H9 (cell line): Measurements from ENCODE around the gene HUNK. TPM values are rescaled to one million over a fixed set of nuclear protein-coding genes. Genes with fewer than 3 reads are reported as not detected.

ENCODE experiments used
- DNase-seq: peaks from one replicate; pipeline ENCODE4 v3.0.0-alpha.2; 2017
- H2AFZ ChIP-seq: one replicate; pipeline ENCODE4 v1.6.1; 2013; ENCODE audit warnings: mild to moderate bottlenecking, low read length, control low read depth, moderate library complexity
- H2AK5ac ChIP-seq: 2 replicates; pipeline ENCODE4 v1.6.1; 2013; ENCODE audit warnings: low read length, control low read depth, mixed read lengths; ENCODE audit not compliant: insufficient read length
- H2BK120ac ChIP-seq: one replicate; pipeline ENCODE4 v1.6.1; 2013; ENCODE audit warnings: low read depth, mild to moderate bottlenecking, low read length, control low read depth, inconsistent platforms; ENCODE audit not compliant: poor library complexity, severe bottlenecking
- H2BK12ac ChIP-seq: 2 replicates; pipeline ENCODE4 v1.6.1; 2013; ENCODE audit warnings: low read length, control low read depth, mixed read lengths, low read depth; ENCODE audit not compliant: insufficient read length
- H2BK15ac ChIP-seq: 2 replicates; pipeline ENCODE4 v1.6.1; 2013; ENCODE audit warnings: low read depth, low read length, control low read depth
- H2BK20ac ChIP-seq: one replicate; pipeline ENCODE4 v1.6.1; 2013; ENCODE audit warnings: low read depth, mild to moderate bottlenecking, low read length, control low read depth, inconsistent platforms; ENCODE audit not compliant: poor library complexity, severe bottlenecking
- H2BK5ac ChIP-seq: 2 replicates; pipeline ENCODE4 v1.6.1; 2013; ENCODE audit warnings: low read length, control low read depth, mixed read lengths; ENCODE audit not compliant: insufficient read length
- H3K14ac ChIP-seq: 2 replicates; pipeline ENCODE4 v1.6.1; 2013; ENCODE audit warnings: low read length, control low read depth; ENCODE audit not compliant: insufficient read depth
- H3K18ac ChIP-seq: 2 replicates; pipeline ENCODE4 v1.6.1; 2013; ENCODE audit warnings: low read depth, mild to moderate bottlenecking, mixed read lengths, low read length, control low read depth; ENCODE audit not compliant: insufficient read length
- H3K23ac ChIP-seq: 2 replicates; pipeline ENCODE4 v1.6.1; 2013; ENCODE audit warnings: low read length, control low read depth, mixed read lengths, low read depth; ENCODE audit not compliant: insufficient read length
- H3K23me2 ChIP-seq: 2 replicates; pipeline ENCODE4 v1.6.1; 2013; ENCODE audit warnings: low read depth, mild to moderate bottlenecking, mixed read lengths, low read length, control low read depth; ENCODE audit not compliant: insufficient read length, poor library complexity, severe bottlenecking
- H3K27ac ChIP-seq: 2 replicates; pipeline ENCODE4 v1.5.1; 2013; ENCODE audit warnings: low read length, control low read depth, mixed read lengths, low read depth; ENCODE audit not compliant: insufficient read length
- H3K27me3 ChIP-seq: 2 replicates; pipeline ENCODE4 v1.6.1; 2013; ENCODE audit warnings: low read length, control low read depth, inconsistent platforms; ENCODE audit not compliant: insufficient read depth
- H3K4ac ChIP-seq: 2 replicates; pipeline ENCODE4 v1.6.1; 2013; ENCODE audit warnings: low read depth, mild to moderate bottlenecking, control low read depth, inconsistent platforms, low read length, moderate library complexity
- H3K4me1 ChIP-seq: 2 replicates; pipeline ENCODE4 v1.6.1; 2013; ENCODE audit warnings: low read length, control low read depth, inconsistent platforms; ENCODE audit not compliant: insufficient read depth
- H3K4me2 ChIP-seq: 2 replicates; pipeline ENCODE4 v1.6.1; 2013; ENCODE audit warnings: low read length, control low read depth, mixed read lengths; ENCODE audit not compliant: insufficient read length, insufficient read depth
- H3K56ac ChIP-seq: 2 replicates; pipeline ENCODE4 v1.6.1; 2013; ENCODE audit warnings: low read depth, mild to moderate bottlenecking, mixed read lengths, low read length, control low read depth; ENCODE audit not compliant: insufficient read length
- H3K79me1 ChIP-seq: 2 replicates; pipeline ENCODE4 v1.6.1; 2013; ENCODE audit warnings: low read depth, mild to moderate bottlenecking, moderate library complexity, low read length, control low read depth, inconsistent platforms; ENCODE audit not compliant: insufficient read depth, poor library complexity, severe bottlenecking
- H3K79me2 ChIP-seq: 2 replicates; pipeline ENCODE4 v1.6.1; 2013; ENCODE audit warnings: low read length, control low read depth, inconsistent platforms; ENCODE audit not compliant: insufficient read depth
- H3K9ac ChIP-seq: 2 replicates; pipeline ENCODE4 v1.6.1; 2013; ENCODE audit warnings: low read length, control low read depth, mixed read lengths; ENCODE audit not compliant: insufficient read length; ENCODE audit errors: extremely low read depth
- H3K9me3 ChIP-seq: one replicate; pipeline ENCODE4 v1.6.1; 2013; ENCODE audit warnings: low read depth, low read length, inconsistent platforms; ENCODE audit not compliant: control insufficient read depth
- H3T11ph ChIP-seq: one replicate; pipeline ENCODE4 v1.6.1; 2013; ENCODE audit warnings: mild to moderate bottlenecking, low read length, control low read depth, inconsistent platforms
- H4K20me1 ChIP-seq: one replicate; pipeline ENCODE4 v1.6.1; 2013; ENCODE audit not compliant: control insufficient read depth, insufficient read length, insufficient read depth
- H4K5ac ChIP-seq: 2 replicates; pipeline ENCODE4 v1.6.1; 2013; ENCODE audit warnings: low read depth, mild to moderate bottlenecking, mixed read lengths, low read length, control low read depth; ENCODE audit not compliant: insufficient read length
- H4K8ac ChIP-seq: replicated peaks from 2 replicates; pipeline ENCODE4 v1.6.1; 2013; ENCODE audit warnings: low read length, control low read depth, mixed read lengths, low read depth; ENCODE audit not compliant: insufficient read length
- H4K91ac ChIP-seq: 2 replicates; pipeline ENCODE4 v1.6.1; 2013; ENCODE audit warnings: low read depth, mild to moderate bottlenecking, moderate library complexity, mixed read lengths, low read length, control low read depth; ENCODE audit not compliant: insufficient read length
- H3K27ac Mint-ChIP-seq, 3 experiments: 2 replicates in 2 of 3; 3 replicates in 1 of 3; pipeline ENCODE4 v1.8.0; 2020 to 2021; ENCODE audit warnings: mixed read lengths in 3 of 3, mild to moderate bottlenecking in 1 of 3, moderate library complexity in 1 of 3
- H3K27me3 Mint-ChIP-seq: 2 replicates; pipeline ENCODE4 v1.8.0; 2021; ENCODE audit warnings: low read depth, mild to moderate bottlenecking, moderate library complexity, mixed read lengths
- H3K36me3 Mint-ChIP-seq, 3 experiments: 2 replicates in 2 of 3; 3 replicates in 1 of 3; pipeline ENCODE4 v1.8.0; 2020 to 2021; ENCODE audit warnings: low read depth in 3 of 3, mixed read lengths in 3 of 3; ENCODE audit not compliant: insufficient read depth in 1 of 3
- H3K4me1 Mint-ChIP-seq, 2 experiments: 2 replicates each; pipeline ENCODE4 v1.8.0; 2020; ENCODE audit warnings: mixed read lengths in 2 of 2
- H3K4me3 Mint-ChIP-seq, 2 experiments: 2 replicates in 1 of 2; 3 replicates in 1 of 2; pipeline ENCODE4 v1.8.0; 2020 to 2021; ENCODE audit warnings: mild to moderate bottlenecking in 2 of 2, mixed read lengths in 2 of 2, moderate library complexity in 1 of 2
- H3K9me3 Mint-ChIP-seq, 2 experiments: 2 replicates in 1 of 2; 3 replicates in 1 of 2; pipeline ENCODE4 v1.8.0; 2020; ENCODE audit warnings: mild to moderate bottlenecking in 2 of 2, mixed read lengths in 2 of 2, moderate library complexity in 1 of 2
- WGBS: extraction: QIAGEN DNeasy Blood & Tissue Kit; methylation state at CpG from one replicate; pipeline ENCODE4 v1.1.7; 2013; ENCODE audit warnings: missing lambda C conversion rate, low lambda C conversion rate, mixed read lengths; ENCODE audit not compliant: insufficient read length; ENCODE audit errors: extremely low coverage; 5-methylcytosine and 5-hydroxymethylcytosine counted together
- total RNA-seq: library from RNA; stranded (reverse); gene quantifications from 2 replicates; pipeline ENCODE4 v1.2.1, GENCODE V29; 2021
- TF ChIP-seq, protein P1 (sequence below): fragments of 200-600 bp; sonication (generic); conservative IDR thresholded peaks from 3 replicates; pipeline ENCODE4 v1.8.0; 2021; ENCODE audit warnings: antibody characterized with exemption, mild to moderate bottlenecking

The HUNK gene
- total RNA-seq, 1 experiment from 2014 or later: 5.8 TPM

GRCh38 chr21:31961704-31962103 is 88.9 kb downstream of the HUNK start:
- Mint-ChIP-seq H3K4me3 (no peak overlapping the region), H3K4me1 (no peaks in the 10 kb centered on the region), H3K9me3 (peaks cover 4 to 9% of the 10 kb centered on the region in 2 experiments), H3K36me3 (peaks cover 7 to 27% (median 10%) of the 10 kb centered on the region in 3 experiments), H3K27ac (no peak overlapping the region), H3K27me3 (no peaks in the 10 kb centered on the region; the same call in 1 of the 2 replicates)
- H3K23ac ChIP-seq: no peak overlapping the region
- H3K27ac ChIP-seq: no peak overlapping the region
- no peak overlapping the region for H4K5ac ChIP-seq
- no peaks in the 10 kb centered on the region for H3K23me2 ChIP-seq
- H3K56ac ChIP-seq: no peak overlapping the region
- H2AK5ac ChIP-seq: no peak overlapping the region
- H3K9me3 ChIP-seq: no peaks in the 10 kb centered on the region
- H2AFZ ChIP-seq: no peak overlapping the region
- H4K8ac ChIP-seq: no peak overlapping the region
- H2BK120ac ChIP-seq: no peak overlapping the region
- no peak overlapping the region for H3K4me2 ChIP-seq
- no CpG with 5 or more reads among the region's 1 CpG for WGBS
- no peak for DNase-seq
- no peak overlapping the region for H2BK12ac ChIP-seq
- no peak overlapping the region for H3K14ac ChIP-seq
- no peak overlapping the region for H2BK15ac ChIP-seq
- H3K4ac ChIP-seq: no peak overlapping the region
- H2BK5ac ChIP-seq: no peak overlapping the region
- TF ChIP-seq, protein P1, sequence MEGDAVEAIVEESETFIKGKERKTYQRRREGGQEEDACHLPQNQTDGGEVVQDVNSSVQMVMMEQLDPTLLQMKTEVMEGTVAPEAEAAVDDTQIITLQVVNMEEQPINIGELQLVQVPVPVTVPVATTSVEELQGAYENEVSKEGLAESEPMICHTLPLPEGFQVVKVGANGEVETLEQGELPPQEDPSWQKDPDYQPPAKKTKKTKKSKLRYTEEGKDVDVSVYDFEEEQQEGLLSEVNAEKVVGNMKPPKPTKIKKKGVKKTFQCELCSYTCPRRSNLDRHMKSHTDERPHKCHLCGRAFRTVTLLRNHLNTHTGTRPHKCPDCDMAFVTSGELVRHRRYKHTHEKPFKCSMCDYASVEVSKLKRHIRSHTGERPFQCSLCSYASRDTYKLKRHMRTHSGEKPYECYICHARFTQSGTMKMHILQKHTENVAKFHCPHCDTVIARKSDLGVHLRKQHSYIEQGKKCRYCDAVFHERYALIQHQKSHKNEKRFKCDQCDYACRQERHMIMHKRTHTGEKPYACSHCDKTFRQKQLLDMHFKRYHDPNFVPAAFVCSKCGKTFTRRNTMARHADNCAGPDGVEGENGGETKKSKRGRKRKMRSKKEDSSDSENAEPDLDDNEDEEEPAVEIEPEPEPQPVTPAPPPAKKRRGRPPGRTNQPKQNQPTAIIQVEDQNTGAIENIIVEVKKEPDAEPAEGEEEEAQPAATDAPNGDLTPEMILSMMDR: no peak
- H4K91ac ChIP-seq: no peak overlapping the region
- no peaks in the 10 kb centered on the region for H3K79me2 ChIP-seq
- H3K9ac ChIP-seq: no peak overlapping the region
- no peak overlapping the region for H3T11ph ChIP-seq
- no peaks in the 10 kb centered on the region for H3K27me3 ChIP-seq
- no peak overlapping the region for H2BK20ac ChIP-seq
- H3K4me1 ChIP-seq: no peaks in the 10 kb centered on the region
- no peaks in the 10 kb centered on the region for H4K20me1 ChIP-seq
- no peak overlapping the region for H3K18ac ChIP-seq
- H3K79me1 ChIP-seq: no peaks in the 10 kb centered on the region
